ENCODE measurements around the gene SMARCC2. TPM values are rescaled to one million over a fixed set of nuclear protein-coding genes. Genes with fewer than 3 reads are reported as not detected.
A peak's percentile ranks its signal among the peaks of the same experiment; 100 is the strongest.
"Not testable (repeated sequence)": the region's sequence is repeated elsewhere in the genome, so short reads cannot be mapped to it uniquely, and the experiment has no call there.

The SMARCC2 gene
- total and polyA plus RNA-seq, 4 donors = 66.2 to 143 (median 123) TPM

DNA sequence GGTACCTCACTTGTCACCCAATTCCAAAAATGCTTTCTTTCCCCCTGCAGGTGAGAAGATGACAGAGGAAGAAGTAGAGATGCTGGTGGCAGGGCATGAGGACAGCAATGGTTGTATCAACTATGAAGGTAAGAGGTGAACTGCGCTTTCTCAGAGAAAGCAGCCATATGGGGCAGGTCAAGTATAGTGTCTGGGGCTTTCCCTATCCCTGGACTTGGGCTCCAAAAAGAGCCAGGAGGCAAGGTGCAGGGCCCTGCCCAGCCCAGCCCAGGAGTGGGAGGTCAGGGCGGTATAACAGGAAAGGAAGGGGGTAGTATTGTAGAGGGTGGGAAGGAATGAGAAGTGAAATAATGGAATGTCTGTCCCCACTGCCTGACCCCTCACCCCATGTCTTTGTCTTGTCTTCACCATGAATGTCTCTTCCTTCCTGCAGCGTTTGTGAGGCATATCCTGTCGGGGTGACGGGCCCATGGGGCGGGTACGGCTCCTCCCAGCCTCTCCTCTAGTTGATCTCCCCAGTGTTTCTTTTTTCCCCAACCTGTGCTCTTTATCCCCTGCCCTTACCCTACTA is 29.0 kb downstream of the SMARCC2 start:
- DNase-seq (ENCODE audit: low read depth in 4 of 6, low spot score in 6 of 6) = no peak
- no peaks in the 10 kb centered on the region for H3K9me3 ChIP-seq (ENCODE audit: control insufficient read depth, insufficient read depth, low read length)
- H3K4me1 ChIP-seq (ENCODE audit: control insufficient read depth, insufficient read depth, low read length) = peaks cover 41% of the 10 kb centered on the region
- WGBS (ENCODE audit: insufficient coverage) = 56% methylated on average over 7 of the region's 7 CpGs
- peak overlapping the region; percentile 100 for H3K4me3 ChIP-seq (ENCODE audit: low read depth, low read length)
- H3K36me3 ChIP-seq (ENCODE audit: control insufficient read depth, insufficient read depth, low read length) = peaks cover 68% of the 10 kb centered on the region
- H3K27me3 ChIP-seq (ENCODE audit: control insufficient read depth, insufficient read depth, low read length) = no peaks in the 10 kb centered on the region
- H3K27ac ChIP-seq (ENCODE audit: low read depth, low read length) = peak overlapping the region; percentile 99

DNA sequence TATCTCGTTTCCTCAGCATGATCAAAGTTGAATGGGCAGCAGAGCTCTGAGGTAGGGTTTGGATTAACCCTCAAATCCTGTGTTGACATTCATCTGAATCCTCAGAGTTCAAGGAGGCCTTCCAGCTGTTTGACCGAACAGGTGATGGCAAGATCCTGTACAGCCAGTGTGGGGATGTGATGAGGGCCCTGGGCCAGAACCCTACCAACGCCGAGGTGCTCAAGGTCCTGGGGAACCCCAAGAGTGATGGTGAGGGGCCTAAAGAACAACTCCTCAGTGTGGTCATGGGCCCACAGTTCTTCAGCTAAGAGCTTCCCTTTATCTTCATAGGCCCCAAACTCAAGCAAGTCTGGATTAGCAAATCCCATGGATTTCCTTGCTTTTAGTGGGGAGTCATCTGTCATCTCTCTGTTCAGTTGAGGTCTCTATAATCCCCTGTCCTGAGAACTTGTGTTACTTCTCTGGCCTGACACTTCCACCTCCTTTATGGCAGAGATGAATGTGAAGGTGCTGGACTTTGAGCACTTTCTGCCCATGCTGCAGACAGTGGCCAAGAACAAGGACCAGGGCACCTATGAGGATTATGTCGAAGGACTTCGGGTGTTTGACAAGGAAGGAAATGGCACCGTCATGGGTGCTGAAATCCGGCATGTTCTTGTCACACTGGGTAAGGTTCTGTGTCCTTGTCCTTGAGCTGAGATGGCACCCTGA is 29.6 kb downstream of the SMARCC2 start:
- DNase-seq (ENCODE audit: low read depth in 4 of 6, low spot score in 6 of 6) = no peak
- no peaks in the 10 kb centered on the region for H3K27me3 ChIP-seq (ENCODE audit: control insufficient read depth, insufficient read depth, low read length)
- no peaks in the 10 kb centered on the region for H3K9me3 ChIP-seq (ENCODE audit: control insufficient read depth, insufficient read depth, low read length)
- H3K4me1 ChIP-seq (ENCODE audit: control insufficient read depth, insufficient read depth, low read length) = peaks cover 41% of the 10 kb centered on the region
- peak overlapping the region; percentile 99 for H3K27ac ChIP-seq (ENCODE audit: low read depth, low read length)
- 61% methylated on average over 6 of the region's 8 CpGs for WGBS (ENCODE audit: insufficient coverage)
- H3K4me3 ChIP-seq (ENCODE audit: low read depth, low read length) = peak overlapping the region; percentile 100
- H3K36me3 ChIP-seq (ENCODE audit: control insufficient read depth, insufficient read depth, low read length) = peaks cover 68% of the 10 kb centered on the region

DNA sequence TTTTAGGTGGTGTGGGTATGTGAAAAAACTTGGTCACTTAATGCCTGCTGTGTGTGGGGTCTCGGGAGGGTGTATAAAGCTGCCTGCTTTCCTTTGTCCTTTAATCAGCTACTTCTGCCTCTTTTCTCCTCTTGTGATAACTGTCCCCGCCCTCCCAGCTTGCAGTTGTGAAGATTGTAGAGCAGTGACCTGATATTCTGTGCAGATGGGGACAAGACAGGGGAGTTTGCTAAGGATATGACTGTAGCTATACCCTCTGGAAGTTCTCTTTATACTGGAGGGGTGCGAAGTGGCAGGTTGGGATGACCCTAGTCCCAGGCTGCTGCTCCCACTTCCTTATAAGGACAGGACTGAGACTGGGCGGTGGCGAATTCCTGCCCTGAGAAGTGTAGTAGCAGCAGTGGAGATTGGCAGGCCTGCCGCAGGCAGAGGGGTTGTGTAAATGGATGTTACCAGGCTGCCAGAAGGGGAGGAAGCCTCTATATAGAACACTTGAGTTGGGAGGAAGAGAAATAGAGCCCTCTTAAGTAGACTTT is 30.3 kb downstream of the SMARCC2 start:
- Histone ChIP-seq H3K27ac (ENCODE audit: low read depth, low read length) (peak overlapping the region; percentile 99), H3K36me3 (ENCODE audit: control insufficient read depth, insufficient read depth, low read length) (peaks cover 64% of the 10 kb centered on the region), H3K27me3 (ENCODE audit: control insufficient read depth, insufficient read depth, low read length) (no peaks in the 10 kb centered on the region), H3K9me3 (ENCODE audit: control insufficient read depth, insufficient read depth, low read length) (no peaks in the 10 kb centered on the region), H3K4me1 (ENCODE audit: control insufficient read depth, insufficient read depth, low read length) (peaks cover 47% of the 10 kb centered on the region), H3K4me3 (ENCODE audit: low read depth, low read length) (peak overlapping the region; percentile 100)
- DNase-seq (ENCODE audit: low read depth in 4 of 6, low spot score in 6 of 6) = peak in 3 of 6 donors; percentile 7 to 71 (median 65)
- WGBS (ENCODE audit: insufficient coverage) = 0% methylated on average over 5 of the region's 6 CpGs

DNA sequence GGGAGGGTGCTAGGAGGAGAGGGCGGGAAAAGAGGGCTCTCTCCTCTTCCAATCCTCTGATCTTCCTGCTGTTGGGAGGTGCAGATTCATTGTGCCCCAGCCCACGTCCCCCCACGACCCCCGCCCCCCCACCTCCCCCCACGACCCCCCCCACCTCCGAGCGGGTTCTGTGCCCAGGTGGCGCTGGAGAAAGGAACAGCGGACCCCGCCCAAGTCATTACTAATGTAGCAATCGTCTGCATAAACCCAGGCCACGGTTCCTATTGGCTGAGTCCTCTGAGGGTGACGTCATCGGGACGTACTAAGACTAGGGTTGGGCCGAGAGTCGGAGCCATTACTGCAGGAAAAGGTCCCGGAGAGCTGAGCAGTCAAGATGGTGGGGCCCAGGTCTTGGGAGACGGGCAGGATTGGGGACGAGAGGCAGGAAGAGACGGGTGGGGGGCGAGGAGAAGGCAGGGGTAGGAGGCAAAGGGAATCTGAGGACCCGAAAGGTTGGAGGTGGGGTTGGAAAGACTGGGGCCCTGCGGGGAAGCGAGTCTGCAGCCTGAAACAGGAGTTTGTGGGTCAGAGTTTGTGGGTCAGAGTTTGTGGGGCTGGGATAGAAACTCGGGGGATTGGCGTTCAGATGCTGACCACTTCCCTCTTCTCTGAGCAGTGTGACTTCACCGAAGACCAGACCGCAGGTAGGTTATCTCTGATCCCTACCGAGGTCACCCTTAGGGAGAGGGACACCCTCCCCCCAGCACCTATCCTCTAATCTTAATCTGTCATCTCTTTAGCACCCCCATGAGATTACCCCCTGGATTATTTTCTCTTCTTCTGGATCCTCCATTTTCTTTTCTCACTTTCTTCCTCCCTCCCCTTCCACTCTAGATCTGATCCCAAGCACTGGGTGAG is 31.0 kb downstream of the SMARCC2 start, which contains the start of gene MYL6:
Gene MYL6, plus strand, starts transcription at position 331 of the 897 bp plus-strand sequence. Its CDS starts 43 bp downstream, at position 374.
- Histone ChIP-seq H3K36me3 (ENCODE audit: control insufficient read depth, insufficient read depth, low read length) (peaks cover 57% of the 10 kb centered on the region), H3K4me3 (ENCODE audit: low read depth, low read length) (peak within 1 kb of the TSS; percentile 100), H3K4me1 (ENCODE audit: control insufficient read depth, insufficient read depth, low read length) (peaks cover 54% of the 10 kb centered on the region), H3K9me3 (ENCODE audit: control insufficient read depth, insufficient read depth, low read length) (no peaks in the 10 kb centered on the region), H3K27ac (ENCODE audit: low read depth, low read length) (peak within 1 kb of the TSS; percentile 99), H3K27me3 (ENCODE audit: control insufficient read depth, insufficient read depth, low read length) (no peaks in the 10 kb centered on the region)
- DNase-seq (ENCODE audit: low read depth in 4 of 6, low spot score in 6 of 6) = peak; percentile 91 to 99 (median 97)
- WGBS (ENCODE audit: insufficient coverage) = under 1% methylated on average over 17 of the region's 30 CpGs

DNA sequence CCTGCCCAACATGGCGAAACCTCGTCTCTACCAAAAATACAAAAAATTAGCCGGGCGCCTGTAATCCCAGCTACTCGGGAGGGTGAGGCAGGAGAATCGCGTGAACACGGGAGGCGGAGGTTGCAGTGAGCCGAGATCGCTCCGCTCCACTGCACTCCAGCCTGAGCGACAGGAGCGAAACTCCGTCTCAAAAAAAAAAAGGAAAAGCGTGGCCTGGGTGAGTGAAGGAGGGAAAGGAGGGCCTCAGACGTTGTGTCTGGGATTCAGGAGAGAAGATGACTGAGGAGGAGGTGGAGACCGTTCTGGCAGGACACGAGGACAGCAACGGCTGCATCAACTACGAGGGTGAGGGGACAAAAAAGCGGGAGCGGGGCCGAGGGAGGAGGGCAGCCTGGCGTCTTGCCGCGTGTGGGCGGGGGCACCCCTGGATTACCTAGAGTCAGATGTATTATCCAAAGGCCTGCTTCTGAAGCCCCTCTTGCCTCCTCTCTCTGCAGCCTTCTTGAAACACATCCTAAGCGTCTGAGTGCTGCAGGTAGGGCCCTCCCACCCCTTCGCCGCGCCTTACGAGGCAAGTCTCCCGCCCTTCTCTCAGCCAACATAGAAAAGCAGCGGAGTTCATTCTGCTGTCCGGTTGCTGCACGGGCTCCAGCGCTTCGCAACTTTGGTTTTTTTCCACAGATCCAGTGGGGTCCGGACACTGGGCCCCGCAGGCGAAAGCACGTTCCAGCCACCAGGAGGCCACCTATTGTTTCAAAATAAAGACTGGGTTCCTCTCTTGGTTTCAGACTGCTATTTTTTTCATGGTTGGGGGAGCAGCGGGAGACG is 31.9 kb downstream of the SMARCC2 start:
- peak; percentile 39 to 90 (median 67) for DNase-seq (ENCODE audit: low read depth in 4 of 6, low spot score in 6 of 6)
- WGBS (ENCODE audit: insufficient coverage) = 1% methylated on average over 39 of the region's 45 CpGs
- Histone ChIP-seq H3K4me1 (ENCODE audit: control insufficient read depth, insufficient read depth, low read length) (peaks cover 61% of the 10 kb centered on the region), H3K36me3 (ENCODE audit: control insufficient read depth, insufficient read depth, low read length) (peaks cover 49% of the 10 kb centered on the region), H3K27me3 (ENCODE audit: control insufficient read depth, insufficient read depth, low read length) (no peaks in the 10 kb centered on the region), H3K4me3 (ENCODE audit: low read depth, low read length) (peak overlapping the region; percentile 100), H3K9me3 (ENCODE audit: control insufficient read depth, insufficient read depth, low read length) (no peaks in the 10 kb centered on the region), H3K27ac (ENCODE audit: low read depth, low read length) (peak overlapping the region; percentile 99)

DNA sequence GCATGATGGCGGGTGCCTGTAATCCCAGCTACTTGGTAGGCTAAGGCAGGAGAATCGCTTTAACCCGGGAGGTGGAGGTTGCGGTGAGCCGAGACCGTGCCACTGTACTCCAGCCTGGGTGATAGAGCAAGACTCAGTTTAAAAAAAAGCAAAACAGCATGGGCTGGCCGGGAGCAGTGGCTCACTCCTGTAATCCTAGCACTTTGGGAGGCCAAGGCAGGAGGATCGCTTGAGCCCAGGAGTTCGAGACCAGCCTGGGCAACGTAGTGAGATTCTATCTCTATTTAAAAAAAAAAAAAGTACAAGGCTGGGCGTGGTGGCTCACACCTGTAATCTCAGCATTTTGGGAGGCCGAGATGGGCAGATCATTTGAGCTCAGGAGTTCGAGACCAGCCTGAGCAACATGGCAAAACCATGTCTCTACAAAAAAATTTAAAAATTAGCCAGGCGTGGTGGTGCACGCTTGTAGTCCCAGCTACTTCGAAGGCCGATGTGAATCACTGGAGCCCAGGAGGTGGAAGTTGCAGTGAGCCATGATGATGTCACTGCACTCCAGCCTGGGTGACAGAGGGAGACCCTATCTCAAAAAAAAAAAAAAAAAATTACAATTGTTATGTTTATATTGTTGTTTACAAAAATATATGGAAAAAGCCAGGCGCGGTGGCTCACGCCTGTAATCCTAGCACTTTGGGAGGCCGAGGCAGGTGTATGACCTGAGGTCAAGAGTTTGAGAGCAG is 32.7 kb downstream of the SMARCC2 start:
- 92% methylated on average over 10 of the region's 21 CpGs for WGBS (ENCODE audit: insufficient coverage)
- H3K9me3 ChIP-seq (ENCODE audit: control insufficient read depth, insufficient read depth, low read length); DNase-seq (ENCODE audit: low read depth in 4 of 6, low spot score in 6 of 6); H3K27me3 ChIP-seq (ENCODE audit: control insufficient read depth, insufficient read depth, low read length): not testable (repeated sequence)
- H3K27ac ChIP-seq (ENCODE audit: low read depth, low read length) = peak overlapping the region; percentile 99
- peaks cover 65% of the 10 kb centered on the region for H3K4me1 ChIP-seq (ENCODE audit: control insufficient read depth, insufficient read depth, low read length)
- H3K4me3 ChIP-seq (ENCODE audit: low read depth, low read length) = peak overlapping the region; percentile 100
- peaks cover 41% of the 10 kb centered on the region for H3K36me3 ChIP-seq (ENCODE audit: control insufficient read depth, insufficient read depth, low read length)

DNA sequence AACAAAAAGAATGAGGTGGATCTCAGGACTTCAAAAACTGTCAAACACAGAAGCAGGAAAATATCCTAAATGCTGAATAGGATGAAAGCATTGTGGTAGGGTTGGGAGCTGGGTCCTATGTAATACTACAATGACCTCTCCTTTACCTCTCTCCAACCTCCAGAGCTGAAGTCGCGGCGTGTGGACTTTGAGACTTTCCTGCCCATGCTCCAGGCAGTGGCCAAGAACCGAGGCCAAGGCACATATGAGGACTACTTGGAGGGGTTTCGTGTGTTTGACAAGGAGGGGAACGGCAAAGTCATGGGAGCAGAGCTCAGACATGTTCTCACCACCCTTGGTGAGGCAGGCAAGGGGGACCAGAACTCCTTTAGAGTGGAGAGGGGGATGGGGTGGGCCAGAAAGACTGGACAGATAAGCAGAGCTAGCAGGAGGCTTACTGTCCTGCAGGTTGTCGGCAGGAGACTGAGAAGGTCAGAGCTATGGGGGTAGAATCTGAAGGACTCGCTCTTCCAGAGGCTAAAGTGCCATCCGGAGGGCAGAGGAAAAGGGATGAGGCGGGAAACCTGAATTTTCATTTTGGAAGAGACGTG is 33.9 kb downstream of the SMARCC2 start:
- Histone ChIP-seq H3K4me1 (ENCODE audit: control insufficient read depth, insufficient read depth, low read length) (peaks cover 59% of the 10 kb centered on the region), H3K4me3 (ENCODE audit: low read depth, low read length) (no peak overlapping the region), H3K36me3 (ENCODE audit: control insufficient read depth, insufficient read depth, low read length) (peaks cover 29% of the 10 kb centered on the region), H3K27ac (ENCODE audit: low read depth, low read length) (no peak overlapping the region), H3K27me3 (ENCODE audit: control insufficient read depth, insufficient read depth, low read length) (no peaks in the 10 kb centered on the region), H3K9me3 (ENCODE audit: control insufficient read depth, insufficient read depth, low read length) (no peaks in the 10 kb centered on the region)
- no peak for DNase-seq (ENCODE audit: low read depth in 4 of 6, low spot score in 6 of 6)
- WGBS (ENCODE audit: insufficient coverage) = 89% methylated on average over 8 of the region's 11 CpGs

DNA sequence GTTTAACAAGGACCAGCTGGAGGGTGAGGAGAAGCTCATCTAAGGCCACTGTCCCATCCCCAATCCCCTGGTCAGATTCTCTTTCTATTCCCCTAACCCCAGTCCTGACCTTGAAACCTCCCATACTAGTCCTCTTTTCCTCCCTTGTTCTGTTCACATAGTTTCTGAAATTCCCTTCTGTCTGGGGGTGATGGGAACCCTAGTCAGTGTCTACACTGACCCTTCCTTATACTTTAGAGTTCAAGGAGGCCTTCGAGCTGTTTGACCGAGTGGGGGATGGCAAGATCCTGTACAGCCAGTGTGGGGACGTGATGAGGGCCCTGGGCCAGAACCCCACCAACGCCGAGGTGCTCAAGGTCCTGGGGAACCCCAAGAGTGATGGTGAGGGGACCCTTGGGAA is 34.5 kb downstream of the SMARCC2 start:
- WGBS (ENCODE audit: insufficient coverage) = 93% methylated on average over 5 of the region's 5 CpGs
- no peaks in the 10 kb centered on the region for H3K9me3 ChIP-seq (ENCODE audit: control insufficient read depth, insufficient read depth, low read length)

More for the DNA sequence above, 34.5 kb downstream of the SMARCC2 start:
- Histone ChIP-seq H3K36me3 (ENCODE audit: control insufficient read depth, insufficient read depth, low read length) (peaks cover 25% of the 10 kb centered on the region), H3K4me1 (ENCODE audit: control insufficient read depth, insufficient read depth, low read length) (peaks cover 54% of the 10 kb centered on the region), H3K4me3 (ENCODE audit: low read depth, low read length) (no peak overlapping the region), H3K27ac (ENCODE audit: low read depth, low read length) (no peak overlapping the region), H3K27me3 (ENCODE audit: control insufficient read depth, insufficient read depth, low read length) (no peaks in the 10 kb centered on the region)
- DNase-seq (ENCODE audit: low read depth in 4 of 6, low spot score in 6 of 6) = no peak
